ENCODE data around the gene MYO3B.

DNA sequence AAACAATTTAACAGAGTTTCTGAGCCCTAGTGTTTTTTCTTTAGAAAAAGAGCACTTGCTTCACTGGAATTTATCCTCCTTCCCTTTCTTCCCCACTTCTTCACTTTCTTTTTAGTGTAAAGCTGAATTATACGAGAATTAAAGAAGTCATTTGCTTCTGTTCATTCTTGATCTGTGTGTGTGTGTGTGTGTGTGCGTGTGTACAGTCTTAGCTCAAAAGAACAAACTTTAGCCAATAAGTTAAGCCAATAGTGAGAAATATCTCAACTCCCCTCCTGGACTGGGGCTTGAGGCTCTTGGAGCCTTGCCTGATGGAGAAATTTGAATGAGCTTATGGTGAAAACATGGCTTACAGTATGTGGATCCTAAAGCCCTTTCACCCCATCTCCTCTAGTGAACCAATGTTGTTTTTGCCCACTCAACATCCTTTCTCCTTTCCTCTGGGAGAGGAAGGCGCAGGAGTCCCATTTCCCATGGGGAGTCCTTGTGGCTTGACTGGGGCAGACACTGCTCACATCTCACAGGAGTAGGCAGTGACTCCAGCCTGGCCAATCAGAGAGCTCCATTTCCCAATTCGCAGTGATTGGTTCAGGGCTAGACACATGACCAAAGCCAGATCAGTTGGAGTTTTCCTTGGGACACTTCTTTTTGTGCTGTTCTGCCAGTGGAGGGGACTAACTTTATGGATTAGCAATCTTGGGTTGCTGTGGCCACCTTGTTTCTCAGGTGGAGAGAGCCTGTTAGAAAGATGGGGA, 16.3 kb upstream of the MYO3B start:
- TF ChIP-seq POLR2A (IDR thresholded peaks at IDR 0.05) = no peak
- TF ChIP-seq, protein P1, sequence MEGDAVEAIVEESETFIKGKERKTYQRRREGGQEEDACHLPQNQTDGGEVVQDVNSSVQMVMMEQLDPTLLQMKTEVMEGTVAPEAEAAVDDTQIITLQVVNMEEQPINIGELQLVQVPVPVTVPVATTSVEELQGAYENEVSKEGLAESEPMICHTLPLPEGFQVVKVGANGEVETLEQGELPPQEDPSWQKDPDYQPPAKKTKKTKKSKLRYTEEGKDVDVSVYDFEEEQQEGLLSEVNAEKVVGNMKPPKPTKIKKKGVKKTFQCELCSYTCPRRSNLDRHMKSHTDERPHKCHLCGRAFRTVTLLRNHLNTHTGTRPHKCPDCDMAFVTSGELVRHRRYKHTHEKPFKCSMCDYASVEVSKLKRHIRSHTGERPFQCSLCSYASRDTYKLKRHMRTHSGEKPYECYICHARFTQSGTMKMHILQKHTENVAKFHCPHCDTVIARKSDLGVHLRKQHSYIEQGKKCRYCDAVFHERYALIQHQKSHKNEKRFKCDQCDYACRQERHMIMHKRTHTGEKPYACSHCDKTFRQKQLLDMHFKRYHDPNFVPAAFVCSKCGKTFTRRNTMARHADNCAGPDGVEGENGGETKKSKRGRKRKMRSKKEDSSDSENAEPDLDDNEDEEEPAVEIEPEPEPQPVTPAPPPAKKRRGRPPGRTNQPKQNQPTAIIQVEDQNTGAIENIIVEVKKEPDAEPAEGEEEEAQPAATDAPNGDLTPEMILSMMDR (IDR thresholded peaks at IDR 0.05) = no peak
